Osteoblast (primary cell): Measurements from ENCODE around the gene MYO5B. TPM values are rescaled to one million over a fixed set of nuclear protein-coding genes. Genes with fewer than 3 reads are reported as not detected.

ENCODE experiments used
- DNase-seq: peaks from one replicate; pipeline ENCODE4 v3.0.0; 2011; ENCODE audit warnings: low spot score, mixed read lengths; ENCODE audit not compliant: insufficient read length; ENCODE audit errors: missing footprints
- H2AFZ ChIP-seq: 2 replicates; pipeline ENCODE4 v1.6.0; 2011; ENCODE audit warnings: mild to moderate bottlenecking, low read length
- H3K27ac ChIP-seq: 2 replicates; pipeline ENCODE4 v1.5.1; 2011; ENCODE audit warnings: mild to moderate bottlenecking, low read depth, low read length, moderate library complexity
- H3K27me3 ChIP-seq: 2 replicates; pipeline ENCODE4 v1.6.0; 2012; ENCODE audit warnings: mild to moderate bottlenecking, control low read depth, inconsistent platforms, low read length, moderate library complexity; ENCODE audit not compliant: insufficient read depth
- H3K36me3 ChIP-seq: 2 replicates; pipeline ENCODE4 v1.5.1; 2011; ENCODE audit warnings: mild to moderate bottlenecking, low read length, control low read depth, moderate library complexity; ENCODE audit not compliant: insufficient read depth
- H3K4me1 ChIP-seq: 2 replicates; pipeline ENCODE4 v1.5.1; 2011; ENCODE audit warnings: mild to moderate bottlenecking, low read length, control low read depth, moderate library complexity; ENCODE audit not compliant: insufficient read depth
- H3K4me2 ChIP-seq: 2 replicates; pipeline ENCODE4 v1.6.0; 2011; ENCODE audit warnings: mild to moderate bottlenecking, low read length; ENCODE audit not compliant: insufficient read depth
- H3K4me3 ChIP-seq: fragments of 200-600 bp; sonication (generic); 3 replicates; pipeline ENCODE4 v1.5.1; 2012; ENCODE audit warnings: mild to moderate bottlenecking, low read length, inconsistent platforms; ENCODE audit not compliant: insufficient read depth
- H3K79me2 ChIP-seq: 2 replicates; pipeline ENCODE4 v1.6.0; 2012; ENCODE audit warnings: mild to moderate bottlenecking, low read length, control low read depth, inconsistent platforms; ENCODE audit not compliant: insufficient read depth
- H3K9me3 ChIP-seq: 2 replicates; pipeline ENCODE4 v1.5.1; 2011; ENCODE audit warnings: low read depth, low read length, control low read depth
- H4K20me1 ChIP-seq: 2 replicates; pipeline ENCODE4 v1.6.0; 2012; ENCODE audit warnings: mild to moderate bottlenecking, low read length, control low read depth; ENCODE audit not compliant: insufficient read depth
- total RNA-seq: library from RNA; depleted of rRNA; stranded (reverse); fragments of >200 nt; gene quantifications from 2 replicates; pipeline ENCODE4 v1.2.3, GENCODE V29; 2012
- TF ChIP-seq, protein P1 (sequence below): IDR thresholded peaks from 2 replicates; pipeline ENCODE4 v1.5.1; 2011; ENCODE audit warnings: mild to moderate bottlenecking, low read depth, low read length, moderate library complexity; ENCODE audit errors: extremely low read depth

MYO5B gene
- total RNA-seq, 1 donor: 0.36 TPM

- TF ChIP-seq, protein P1, sequence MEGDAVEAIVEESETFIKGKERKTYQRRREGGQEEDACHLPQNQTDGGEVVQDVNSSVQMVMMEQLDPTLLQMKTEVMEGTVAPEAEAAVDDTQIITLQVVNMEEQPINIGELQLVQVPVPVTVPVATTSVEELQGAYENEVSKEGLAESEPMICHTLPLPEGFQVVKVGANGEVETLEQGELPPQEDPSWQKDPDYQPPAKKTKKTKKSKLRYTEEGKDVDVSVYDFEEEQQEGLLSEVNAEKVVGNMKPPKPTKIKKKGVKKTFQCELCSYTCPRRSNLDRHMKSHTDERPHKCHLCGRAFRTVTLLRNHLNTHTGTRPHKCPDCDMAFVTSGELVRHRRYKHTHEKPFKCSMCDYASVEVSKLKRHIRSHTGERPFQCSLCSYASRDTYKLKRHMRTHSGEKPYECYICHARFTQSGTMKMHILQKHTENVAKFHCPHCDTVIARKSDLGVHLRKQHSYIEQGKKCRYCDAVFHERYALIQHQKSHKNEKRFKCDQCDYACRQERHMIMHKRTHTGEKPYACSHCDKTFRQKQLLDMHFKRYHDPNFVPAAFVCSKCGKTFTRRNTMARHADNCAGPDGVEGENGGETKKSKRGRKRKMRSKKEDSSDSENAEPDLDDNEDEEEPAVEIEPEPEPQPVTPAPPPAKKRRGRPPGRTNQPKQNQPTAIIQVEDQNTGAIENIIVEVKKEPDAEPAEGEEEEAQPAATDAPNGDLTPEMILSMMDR: no peak
- Histone ChIP-seq H3K79me2 (no peaks in the 10 kb centered on the region), H4K20me1 (no peaks in the 10 kb centered on the region), H3K27ac (no peak overlapping the region), H3K9me3 (no peaks in the 10 kb centered on the region), H2AFZ (no peak overlapping the region), H3K4me2 (no peak overlapping the region), H3K27me3 (no peaks in the 10 kb centered on the region), H3K4me3 (no peak overlapping the region), H3K4me1 (no peaks in the 10 kb centered on the region), H3K36me3 (no peaks in the 10 kb centered on the region)
- no peak for DNase-seq
Measured at GRCh38 chr18:50034029-50034428, 160.9 kb downstream of the MYO5B start.

GRCh38 chr18:50033004-50033403 lies 161.9 kb downstream of the MYO5B start:
- H3K27me3 ChIP-seq: no peaks in the 10 kb centered on the region
- H3K4me2 ChIP-seq: no peak overlapping the region
- no peak overlapping the region for H3K4me3 ChIP-seq
- H2AFZ ChIP-seq: no peak overlapping the region
- TF ChIP-seq, protein P1: no peak
- H3K27ac ChIP-seq: no peak overlapping the region
- H4K20me1 ChIP-seq: no peaks in the 10 kb centered on the region
- no peak for DNase-seq
- no peaks in the 10 kb centered on the region for H3K4me1 ChIP-seq
- H3K79me2 ChIP-seq: no peaks in the 10 kb centered on the region
- H3K36me3 ChIP-seq: no peaks in the 10 kb centered on the region
- no peaks in the 10 kb centered on the region for H3K9me3 ChIP-seq

DNA sequence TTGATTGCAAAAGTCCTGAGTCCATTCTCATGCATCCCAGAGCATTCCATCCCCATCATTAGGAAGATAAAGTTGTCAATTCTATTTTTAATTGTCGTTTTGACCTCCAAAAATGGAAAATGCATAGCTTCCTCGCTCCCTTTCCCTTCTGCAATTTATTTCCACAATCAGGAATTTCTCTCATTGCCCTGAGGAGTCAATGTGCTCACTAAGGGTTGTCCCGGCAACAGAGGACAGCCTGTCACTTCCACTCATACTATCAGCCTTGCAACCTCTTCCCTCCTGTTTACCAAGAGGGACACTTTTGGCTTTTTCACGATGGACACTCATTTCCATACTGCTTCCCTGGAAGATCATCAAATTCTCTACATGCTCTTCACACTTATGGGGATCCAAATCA lies 164.8 kb downstream of the MYO5B start:
- Histone ChIP-seq H4K20me1 (no peaks in the 10 kb centered on the region), H3K4me1 (no peaks in the 10 kb centered on the region), H3K4me2 (no peak overlapping the region), H3K27me3 (no peaks in the 10 kb centered on the region), H3K4me3 (no peak overlapping the region), H3K36me3 (no peaks in the 10 kb centered on the region), H2AFZ (no peak overlapping the region), H3K27ac (no peak overlapping the region), H3K79me2 (no peaks in the 10 kb centered on the region), H3K9me3 (no peaks in the 10 kb centered on the region)
- TF ChIP-seq, protein P1: no peak
- no peak for DNase-seq

- H3K9me3 ChIP-seq: no peaks in the 10 kb centered on the region
- H2AFZ ChIP-seq: no peak overlapping the region
- H3K4me1 ChIP-seq: no peaks in the 10 kb centered on the region
- no peaks in the 10 kb centered on the region for H4K20me1 ChIP-seq
- H3K79me2 ChIP-seq: no peaks in the 10 kb centered on the region
- H3K4me2 ChIP-seq: no peak overlapping the region
- TF ChIP-seq, protein P1: no peak
- no peaks in the 10 kb centered on the region for H3K27me3 ChIP-seq
- no peak overlapping the region for H3K4me3 ChIP-seq
- H3K36me3 ChIP-seq: no peaks in the 10 kb centered on the region
- H3K27ac ChIP-seq: no peak overlapping the region
- DNase-seq: no peak
Measured at GRCh38 chr18:50027996-50028395, 167.0 kb downstream of the MYO5B start.
